Neural cell (in vitro differentiated cells): ENCODE results near the gene RNF217. TPM values are rescaled to one million over a fixed set of nuclear protein-coding genes. Genes with fewer than 3 reads are reported as not detected.

Experiments
- H2AFZ ChIP-seq: fragments of 200-600, 300-800 bp; sonication (generic), shearing (Covaris generic); 2 replicates; pipeline ENCODE4 v1.6.0; 2014; ENCODE audit warnings: low read depth, mild to moderate bottlenecking, antibody characterized with exemption, low read length, moderate library complexity
- H3F3A ChIP-seq: fragments of 200-600 bp; shearing (Covaris generic); 2 replicates; pipeline ENCODE4 v1.6.1; 2016; ENCODE audit warnings: mild to moderate bottlenecking, moderate library complexity, mixed read lengths, antibody characterized with exemption, low read length; ENCODE audit not compliant: insufficient read depth, poor library complexity, severe bottlenecking
- H3K27ac ChIP-seq: fragments of 200-600, 300-800 bp; sonication (generic), shearing (Covaris generic); 2 replicates; pipeline ENCODE4 v1.5.1; 2014; ENCODE audit warnings: mild to moderate bottlenecking, low read length, moderate library complexity
- H3K27me3 ChIP-seq: fragments of 300-800, 200-600 bp; sonication (generic), shearing (Covaris generic); 2 replicates; pipeline ENCODE4 v1.6.0; 2014; ENCODE audit warnings: mild to moderate bottlenecking, low read depth, low read length, moderate library complexity; ENCODE audit not compliant: insufficient read depth
- H3K36me3 ChIP-seq: fragments of 300-800, 200-600 bp; sonication (generic), shearing (Covaris generic); 2 replicates; pipeline ENCODE4 v1.5.1; 2014; ENCODE audit warnings: mild to moderate bottlenecking, antibody characterized with exemption, low read length, moderate library complexity; ENCODE audit not compliant: insufficient read depth
- H3K4me2 ChIP-seq: fragments of 300-800, 200-600 bp; sonication (generic), shearing (Covaris generic); 2 replicates; pipeline ENCODE4 v1.6.0; 2014; ENCODE audit warnings: mild to moderate bottlenecking, low read length
- H3K4me3 ChIP-seq: fragments of 300-800, 200-600 bp; sonication (generic), shearing (Covaris generic); 2 replicates; pipeline ENCODE4 v1.5.1; 2014; ENCODE audit warnings: mild to moderate bottlenecking, low read length, moderate library complexity
- H3K79me2 ChIP-seq: fragments of 200-600 bp; shearing (Covaris generic); replicated peaks from 2 replicates; pipeline ENCODE4 v1.6.0; 2014; ENCODE audit warnings: mild to moderate bottlenecking, low read length, moderate library complexity; ENCODE audit not compliant: insufficient read depth
- H3K9ac ChIP-seq: fragments of 300-800, 200-600 bp; sonication (generic), shearing (Covaris generic); 2 replicates; pipeline ENCODE4 v1.6.1; 2016; ENCODE audit warnings: mild to moderate bottlenecking, low read length, mixed read lengths
- H3K9me2 ChIP-seq: fragments of 200-600 bp; shearing (Covaris generic); 2 replicates; pipeline ENCODE4 v1.6.1; 2016; ENCODE audit warnings: mild to moderate bottlenecking, low read length, mixed read lengths; ENCODE audit not compliant: insufficient read depth
- H3K9me3 ChIP-seq: fragments of 200-600, 300-800 bp; sonication (generic), shearing (Covaris generic); 2 replicates; pipeline ENCODE4 v1.6.1; 2016; ENCODE audit warnings: mild to moderate bottlenecking, mixed run types, low read length, moderate library complexity, mixed read lengths
- H4K20me1 ChIP-seq: fragments of 200-600 bp; shearing (Covaris generic); 2 replicates; pipeline ENCODE4 v1.6.1; 2016; ENCODE audit warnings: mild to moderate bottlenecking, mixed run types; ENCODE audit not compliant: insufficient read depth
- CTCF ChIP-seq: fragments of 450-650 bp; IDR thresholded peaks from 2 replicates; pipeline ENCODE4 v1.5.1; 2014; ENCODE audit warnings: antibody characterized with exemption, mild to moderate bottlenecking, moderate library complexity; ENCODE audit not compliant: poor library complexity, severe bottlenecking
- EP300 ChIP-seq: fragments of 450-650 bp; conservative IDR thresholded peaks from 2 replicates; pipeline ENCODE4 v1.6.1; 2014; ENCODE audit warnings: antibody characterized with exemption, mild to moderate bottlenecking, moderate library complexity; ENCODE audit not compliant: poor library complexity, severe bottlenecking
- EZH2 ChIP-seq: fragments of 200-600, 300-800 bp; shearing (Covaris generic), sonication (generic); IDR thresholded peaks from 2 replicates; pipeline ENCODE4 v1.6.1; 2014; ENCODE audit warnings: antibody characterized with exemption, low read length, borderline replicate concordance, mild to moderate bottlenecking; ENCODE audit not compliant: insufficient read depth, poor library complexity, severe bottlenecking
- MXI1 ChIP-seq: fragments of 450-650 bp; conservative IDR thresholded peaks from 2 replicates; pipeline ENCODE4 v1.6.1; 2014; ENCODE audit warnings: antibody characterized with exemption, mild to moderate bottlenecking; ENCODE audit not compliant: poor library complexity, severe bottlenecking
- POLR2AphosphoS5 ChIP-seq: IDR thresholded peaks from 2 replicates; pipeline ENCODE4 v1.6.1; 2012
- RAD21 ChIP-seq: fragments of 450-650 bp; conservative IDR thresholded peaks from 2 replicates; pipeline ENCODE4 v1.6.1; 2014; ENCODE audit warnings: antibody characterized with exemption, mild to moderate bottlenecking, moderate library complexity
- REST ChIP-seq: IDR thresholded peaks from 2 replicates; pipeline ENCODE4 v1.6.1; 2012; ENCODE audit warnings: borderline replicate concordance
- SMC3 ChIP-seq: fragments of 450-650 bp; conservative IDR thresholded peaks from 2 replicates; pipeline ENCODE4 v1.6.1; 2014; ENCODE audit warnings: antibody characterized with exemption, mild to moderate bottlenecking, moderate library complexity; ENCODE audit not compliant: poor library complexity
- TAF1 ChIP-seq: IDR thresholded peaks from 2 replicates; pipeline ENCODE4 v1.6.1; 2012; ENCODE audit warnings: low read depth
- polyA plus RNA-seq: library from polyadenylated mRNA; depleted of rRNA; stranded (reverse); fragments of >200 nt; gene quantifications from 2 replicates; pipeline ENCODE4 v1.2.3, GENCODE V29; 2014

RNF217 gene
- polyA plus RNA-seq, 1 donor from 2014 or later = 10.2 TPM

GRCh38 chr6:124979294-124979678 is 17.0 kb downstream of the RNF217 start:
- no peak overlapping the region for H3K9ac ChIP-seq
- TF ChIP-seq EZH2 (no peak), SMC3 (no peak), POLR2AphosphoS5 (no peak), EP300 (no peak), MXI1 (no peak), CTCF (no peak), RAD21 (no peak), REST (no peak), TAF1 (no peak)
- H3F3A ChIP-seq = no peaks in the 10 kb centered on the region
- no peaks in the 10 kb centered on the region for H3K79me2 ChIP-seq
- H2AFZ ChIP-seq = no peak overlapping the region
- no peak overlapping the region for H3K4me3 ChIP-seq
- H3K9me2 ChIP-seq = no peaks in the 10 kb centered on the region
- H3K4me2 ChIP-seq = no peak overlapping the region
- H4K20me1 ChIP-seq = no peaks in the 10 kb centered on the region
- no peaks in the 10 kb centered on the region for H3K27me3 ChIP-seq
- H3K36me3 ChIP-seq = no peaks in the 10 kb centered on the region
- no peak overlapping the region for H3K27ac ChIP-seq
- no peaks in the 10 kb centered on the region for H3K9me3 ChIP-seq

- no peak overlapping the region for H2AFZ ChIP-seq
- no peak for TF ChIP-seq RAD21
- TF ChIP-seq MXI1 = no peak
- no peak overlapping the region for H3K4me3 ChIP-seq
- H3K4me2 ChIP-seq = no peak overlapping the region
- no peaks in the 10 kb centered on the region for H4K20me1 ChIP-seq
- no peaks in the 10 kb centered on the region for H3K27me3 ChIP-seq
- no peak overlapping the region for H3K27ac ChIP-seq
- no peaks in the 10 kb centered on the region for H3K36me3 ChIP-seq
- no peaks in the 10 kb centered on the region for H3F3A ChIP-seq
- no peaks in the 10 kb centered on the region for H3K9me3 ChIP-seq
- H3K9me2 ChIP-seq = no peaks in the 10 kb centered on the region
- no peak overlapping the region for H3K9ac ChIP-seq
- no peaks in the 10 kb centered on the region for H3K79me2 ChIP-seq
Measured at GRCh38 chr6:124982669-124983068, 20.4 kb downstream of the RNF217 start.
